GM06990 (cell line): ENCODE measurements around the gene HIVEP3.

Experiments used
- DNase-seq: peaks from one replicate; pipeline ENCODE4 v3.0.0-alpha.2; 2011; ENCODE audit not compliant: insufficient read length; ENCODE audit errors: extremely low read depth
- H3K27me3 ChIP-seq: replicated peaks from 2 replicates; pipeline ENCODE4 v1.6.0; 2011; ENCODE audit warnings: low read length; ENCODE audit not compliant: control insufficient read depth, insufficient read depth
- H3K36me3 ChIP-seq: 2 replicates; pipeline ENCODE4 v1.5.1; 2011; ENCODE audit warnings: low read length; ENCODE audit not compliant: control insufficient read depth, insufficient read depth
- H3K4me3 ChIP-seq: replicated peaks from 2 replicates; pipeline ENCODE4 v1.5.1; 2011; ENCODE audit warnings: low read depth, mild to moderate bottlenecking, control low read depth, low read length
- TF ChIP-seq, protein P1 (sequence below): IDR thresholded peaks from 2 replicates; pipeline ENCODE4 v1.5.1; 2011; ENCODE audit warnings: low read length, control low read depth, mild to moderate bottlenecking, inconsistent platforms; ENCODE audit not compliant: insufficient read depth, poor library complexity, severe bottlenecking

The HIVEP3 gene

DNA sequence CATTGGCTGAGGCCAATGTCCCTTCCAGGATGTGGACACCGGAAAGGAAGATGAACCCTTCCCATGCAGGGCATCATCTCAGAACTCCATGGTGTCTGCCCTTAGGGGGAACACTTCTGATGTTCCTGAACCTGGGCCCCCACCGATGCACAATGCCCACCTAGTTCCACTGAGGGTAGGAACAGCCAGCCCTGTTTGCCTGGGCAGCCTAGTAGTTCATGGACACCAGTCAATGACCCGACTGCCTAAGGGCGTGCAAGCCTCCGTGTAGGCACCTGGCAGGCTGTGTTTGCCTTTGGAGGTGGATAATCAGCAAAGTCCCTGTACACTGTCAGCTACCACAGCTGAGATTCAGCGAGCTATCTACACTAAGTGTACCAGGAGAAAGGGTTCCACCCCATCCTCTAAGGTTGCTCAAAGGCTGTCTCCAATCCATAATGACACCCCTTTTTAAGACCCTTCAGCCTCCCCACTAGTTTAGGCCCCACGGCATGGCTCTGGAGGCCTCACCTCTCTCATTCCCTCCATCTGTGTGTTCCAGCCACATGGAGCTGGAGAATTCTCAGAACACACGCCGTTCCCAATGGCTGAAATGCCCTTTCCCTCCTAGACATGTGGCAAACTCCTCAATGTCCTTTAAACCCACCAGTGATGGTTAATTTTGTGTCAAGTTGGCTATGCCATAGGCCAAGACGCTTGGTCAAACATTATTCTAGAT lies 309.4 kb downstream of the HIVEP3 start:
- no peak for DNase-seq
- H3K27me3 ChIP-seq, result no peaks in the 10 kb centered on the region; the same call in 1 of the 2 replicates
- no peak overlapping the region for H3K4me3 ChIP-seq
- TF ChIP-seq, protein P1, sequence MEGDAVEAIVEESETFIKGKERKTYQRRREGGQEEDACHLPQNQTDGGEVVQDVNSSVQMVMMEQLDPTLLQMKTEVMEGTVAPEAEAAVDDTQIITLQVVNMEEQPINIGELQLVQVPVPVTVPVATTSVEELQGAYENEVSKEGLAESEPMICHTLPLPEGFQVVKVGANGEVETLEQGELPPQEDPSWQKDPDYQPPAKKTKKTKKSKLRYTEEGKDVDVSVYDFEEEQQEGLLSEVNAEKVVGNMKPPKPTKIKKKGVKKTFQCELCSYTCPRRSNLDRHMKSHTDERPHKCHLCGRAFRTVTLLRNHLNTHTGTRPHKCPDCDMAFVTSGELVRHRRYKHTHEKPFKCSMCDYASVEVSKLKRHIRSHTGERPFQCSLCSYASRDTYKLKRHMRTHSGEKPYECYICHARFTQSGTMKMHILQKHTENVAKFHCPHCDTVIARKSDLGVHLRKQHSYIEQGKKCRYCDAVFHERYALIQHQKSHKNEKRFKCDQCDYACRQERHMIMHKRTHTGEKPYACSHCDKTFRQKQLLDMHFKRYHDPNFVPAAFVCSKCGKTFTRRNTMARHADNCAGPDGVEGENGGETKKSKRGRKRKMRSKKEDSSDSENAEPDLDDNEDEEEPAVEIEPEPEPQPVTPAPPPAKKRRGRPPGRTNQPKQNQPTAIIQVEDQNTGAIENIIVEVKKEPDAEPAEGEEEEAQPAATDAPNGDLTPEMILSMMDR, result no peak
- H3K36me3 ChIP-seq, result no peaks in the 10 kb centered on the region

DNA sequence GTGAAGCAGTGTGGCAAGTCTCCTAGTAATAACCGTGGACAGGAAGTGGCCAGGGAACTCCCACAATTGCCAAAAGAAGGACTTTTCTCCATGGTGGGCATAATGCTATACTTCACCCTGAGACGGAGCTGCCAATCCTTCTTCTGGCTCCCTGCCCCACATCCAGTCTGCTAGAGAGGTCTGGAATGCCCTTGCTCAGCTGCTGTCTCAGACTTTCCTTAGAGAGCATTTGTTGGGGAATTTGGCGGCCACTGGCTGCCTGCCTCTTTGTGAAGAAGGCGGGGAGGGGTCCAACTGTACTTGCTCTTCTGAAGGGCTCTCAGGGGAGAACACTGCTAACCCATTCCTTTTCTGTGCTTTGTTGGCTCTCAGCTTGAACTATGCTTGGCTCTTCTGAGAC lies 310.5 kb downstream of the HIVEP3 start:
- no peak overlapping the region for H3K4me3 ChIP-seq
- TF ChIP-seq, protein P1, result no peak
- DNase-seq, result no peak
- H3K36me3 ChIP-seq, result no peaks in the 10 kb centered on the region
- no peaks in the 10 kb centered on the region; the same call in 1 of the 2 replicates for H3K27me3 ChIP-seq

DNA sequence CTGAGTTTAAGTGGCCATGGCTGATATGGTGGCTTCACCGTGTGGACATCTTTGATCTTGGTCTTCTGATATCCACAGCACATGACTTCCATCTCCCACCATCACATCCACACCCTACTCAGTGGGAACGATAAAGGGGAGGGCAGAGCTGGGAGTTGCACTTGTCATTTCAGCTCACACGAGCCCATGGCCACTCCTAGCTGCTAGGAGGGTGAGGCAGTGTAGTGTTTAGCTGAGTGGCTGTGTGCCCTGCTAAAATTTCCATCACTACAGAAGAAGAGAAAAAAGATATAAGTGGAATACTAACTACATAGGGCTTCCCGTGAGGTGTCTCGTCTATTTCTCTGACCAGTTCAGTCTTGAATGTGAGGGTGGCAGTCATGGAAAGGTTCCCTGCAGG lies 310.9 kb downstream of the HIVEP3 start:
- no peaks in the 10 kb centered on the region; the same call in 1 of the 2 replicates for H3K27me3 ChIP-seq
- no peak for DNase-seq
- H3K4me3 ChIP-seq, result no peak overlapping the region
- no peaks in the 10 kb centered on the region for H3K36me3 ChIP-seq
- TF ChIP-seq, protein P1, result no peak

DNA sequence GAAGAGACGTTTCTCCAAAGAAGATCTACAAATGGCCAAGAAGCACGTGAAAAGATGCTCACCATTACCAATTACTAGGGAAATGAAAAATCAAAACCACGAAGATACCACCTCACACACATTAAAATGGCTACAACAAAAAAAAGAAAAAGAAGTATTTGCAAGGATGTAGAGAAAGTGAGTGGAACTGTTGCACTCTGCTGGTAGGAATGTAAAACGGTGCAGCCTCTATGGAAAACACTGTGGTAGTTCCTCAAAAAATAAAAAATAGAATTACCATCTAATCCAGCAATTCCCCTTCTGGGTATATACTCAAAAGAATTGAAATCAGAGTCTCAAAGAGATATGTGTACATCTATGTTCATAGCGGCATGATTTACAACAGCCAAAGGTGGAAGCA lies 318.8 kb downstream of the HIVEP3 start:
- H3K36me3 ChIP-seq, result no peaks in the 10 kb centered on the region
- H3K27me3 ChIP-seq, result no peaks in the 10 kb centered on the region
- no peak for DNase-seq
- TF ChIP-seq, protein P1, result no peak
- H3K4me3 ChIP-seq, result no peak overlapping the region

DNA sequence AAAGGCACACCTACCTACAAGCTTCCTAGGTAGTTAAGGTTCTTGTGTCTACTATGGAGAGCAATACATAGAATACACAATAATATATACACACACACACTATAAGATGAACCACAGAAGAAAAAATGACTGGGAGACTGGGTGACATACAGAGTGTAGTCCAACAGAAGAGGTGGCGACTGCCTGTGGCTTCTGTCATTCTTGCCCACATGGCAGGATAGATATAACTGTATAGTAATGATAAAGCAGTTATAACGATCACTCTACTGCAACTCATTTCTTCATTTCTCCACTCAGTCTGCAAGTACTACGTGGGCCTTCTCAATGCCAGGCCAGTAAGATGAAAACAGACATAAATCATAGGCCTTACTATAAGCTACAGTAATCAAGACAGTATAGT lies 320.4 kb downstream of the HIVEP3 start:
- Histone ChIP-seq H3K4me3 (no peak overlapping the region), H3K36me3 (no peaks in the 10 kb centered on the region), H3K27me3 (no peaks in the 10 kb centered on the region)
- DNase-seq, result no peak
- TF ChIP-seq, protein P1, result no peak
